WTC11 (cell line): Measurements from ENCODE around the gene COL1A1.

Experiments used
- GABPB1 ChIP-seq: sonication (generic); formaldehyde crosslinking; IDR thresholded peaks from 2 replicates; pipeline ENCODE4 v1.8.1; 2023; ENCODE audit warnings: mild to moderate bottlenecking, missing genetic modification reagents
- GTF2I ChIP-seq: fragments of 250-450 bp; sonication (Bioruptor Pico); conservative IDR thresholded peaks from 2 replicates; pipeline ENCODE4 v1.4.0; 2021; ENCODE audit warnings: mild to moderate bottlenecking
- IRF1 ChIP-seq: sonication (generic); formaldehyde crosslinking; IDR thresholded peaks from 2 replicates; pipeline ENCODE4 v1.8.0; 2023; ENCODE audit warnings: missing genetic modification reagents
- MYBL2 ChIP-seq: sonication (generic); formaldehyde crosslinking; IDR thresholded peaks from 2 replicates; pipeline ENCODE4 v1.8.1; 2023; ENCODE audit warnings: mild to moderate bottlenecking, moderate library complexity, missing genetic modification reagents
- NFYB ChIP-seq: sonication (generic); formaldehyde crosslinking; conservative IDR thresholded peaks from 2 replicates; pipeline ENCODE4 v1.8.0; 2022; ENCODE audit warnings: low read depth, missing genetic modification reagents
- NR2C2 ChIP-seq: sonication (generic); formaldehyde crosslinking; IDR thresholded peaks from 2 replicates; pipeline ENCODE4 v1.8.0; 2022; ENCODE audit warnings: mild to moderate bottlenecking, missing genetic modification reagents
- TCF7 ChIP-seq: sonication (generic); formaldehyde crosslinking; IDR thresholded peaks from 2 replicates; pipeline ENCODE4 v1.8.0; 2022; ENCODE audit warnings: mild to moderate bottlenecking, low read depth, missing genetic modification reagents, moderate library complexity
- TEAD4 ChIP-seq: sonication (generic); formaldehyde crosslinking; IDR thresholded peaks from 2 replicates; pipeline ENCODE4 v1.8.0; 2022; ENCODE audit warnings: mild to moderate bottlenecking, missing genetic modification reagents
- ZNF121 ChIP-seq: sonication (generic); formaldehyde crosslinking; IDR thresholded peaks from 2 replicates; pipeline ENCODE4 v1.8.0; 2023; ENCODE audit warnings: missing genetic modification reagents
- ZNF512 ChIP-seq: sonication (generic); formaldehyde crosslinking; IDR thresholded peaks from 2 replicates; pipeline ENCODE4 v1.8.1; 2022; ENCODE audit warnings: missing genetic modification reagents, borderline replicate concordance
- TF ChIP-seq, protein P1 (sequence below): sonication (generic); formaldehyde crosslinking; IDR thresholded peaks from 2 replicates; pipeline ENCODE4 v1.8.0; 2022; ENCODE audit warnings: mild to moderate bottlenecking, missing genetic modification reagents
- TF ChIP-seq, protein P2 (sequence below): fragments of 200-600 bp; IDR thresholded peaks from 2 replicates; pipeline ENCODE4 v1.8.0; 2022; ENCODE audit warnings: antibody characterized with exemption

GRCh38 chr17:50240851-50241250, 39.4 kb upstream of the COL1A1 start:
- TF ChIP-seq NFYB (CRISPR knock-in tag) (no peak), ZNF121 (CRISPR knock-in tag) (no peak), TEAD4 (CRISPR knock-in tag) (no peak), TCF7 (CRISPR knock-in tag) (no peak), ZNF512 (CRISPR knock-in tag) (no peak), GABPB1 (no peak), GTF2I (no peak), IRF1 (CRISPR knock-in tag) (no peak), NR2C2 (no peak), MYBL2 (no peak)
- TF ChIP-seq, protein P1, sequence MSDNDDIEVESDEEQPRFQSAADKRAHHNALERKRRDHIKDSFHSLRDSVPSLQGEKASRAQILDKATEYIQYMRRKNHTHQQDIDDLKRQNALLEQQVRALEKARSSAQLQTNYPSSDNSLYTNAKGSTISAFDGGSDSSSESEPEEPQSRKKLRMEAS (CRISPR knock-in tag), result no peak
- TF ChIP-seq, protein P2, sequence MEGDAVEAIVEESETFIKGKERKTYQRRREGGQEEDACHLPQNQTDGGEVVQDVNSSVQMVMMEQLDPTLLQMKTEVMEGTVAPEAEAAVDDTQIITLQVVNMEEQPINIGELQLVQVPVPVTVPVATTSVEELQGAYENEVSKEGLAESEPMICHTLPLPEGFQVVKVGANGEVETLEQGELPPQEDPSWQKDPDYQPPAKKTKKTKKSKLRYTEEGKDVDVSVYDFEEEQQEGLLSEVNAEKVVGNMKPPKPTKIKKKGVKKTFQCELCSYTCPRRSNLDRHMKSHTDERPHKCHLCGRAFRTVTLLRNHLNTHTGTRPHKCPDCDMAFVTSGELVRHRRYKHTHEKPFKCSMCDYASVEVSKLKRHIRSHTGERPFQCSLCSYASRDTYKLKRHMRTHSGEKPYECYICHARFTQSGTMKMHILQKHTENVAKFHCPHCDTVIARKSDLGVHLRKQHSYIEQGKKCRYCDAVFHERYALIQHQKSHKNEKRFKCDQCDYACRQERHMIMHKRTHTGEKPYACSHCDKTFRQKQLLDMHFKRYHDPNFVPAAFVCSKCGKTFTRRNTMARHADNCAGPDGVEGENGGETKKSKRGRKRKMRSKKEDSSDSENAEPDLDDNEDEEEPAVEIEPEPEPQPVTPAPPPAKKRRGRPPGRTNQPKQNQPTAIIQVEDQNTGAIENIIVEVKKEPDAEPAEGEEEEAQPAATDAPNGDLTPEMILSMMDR, result no peak
